H1 (cell line): ENCODE data around the gene GNLY. TPM values are rescaled to one million over a fixed set of nuclear protein-coding genes. Genes with fewer than 3 reads are reported as not detected.

Experiments used
- CTCF ChIA-PET: fragments of 300-600 bp; sonication (Branson Sonifier 250); formaldehyde crosslinking; loops from one replicate; lab custom pipeline; 2021; ENCODE audit not compliant: partially characterized antibody; lab: Charles Lee
- POLR2A ChIA-PET: fragments of 300-600 bp; sonication (Branson Sonifier 250); formaldehyde crosslinking; loops from one replicate; lab custom pipeline; 2021; ENCODE audit warnings: inconsistent platforms; ENCODE audit not compliant: partially characterized antibody; lab: Charles Lee
- DNase-seq, 2 experiments: peaks; one replicate each; pipeline versions ENCODE4 v3.0.0 to v3.0.0-alpha.2; 2010 to 2022; ENCODE audit warnings: low spot score in 2 of 2, low read depth in 1 of 2, mixed read lengths in 1 of 2
- FAIRE-seq: peaks from 2 replicates; lab custom pipeline; 2011; peaks lifted over from hg19 to GRCh38; lab: Jason Lieb, UNC
- H2AFZ ChIP-seq: 2 replicates; pipeline ENCODE4 v1.8.1; 2012; ENCODE audit warnings: low read length, inconsistent platforms
- H2AK5ac ChIP-seq: 2 replicates; pipeline ENCODE4 v1.6.1; 2013; ENCODE audit warnings: low read depth, low read length
- H2BK120ac ChIP-seq: replicated peaks from 2 replicates; pipeline ENCODE3; 2013; ENCODE audit warnings: low read depth, low read length, inconsistent platforms
- H2BK12ac ChIP-seq: 2 replicates; pipeline ENCODE4 v1.6.1; 2013; ENCODE audit warnings: low read depth, low read length
- H2BK15ac ChIP-seq: 2 replicates; pipeline ENCODE4 v1.6.1; 2013; ENCODE audit warnings: low read length
- H2BK20ac ChIP-seq: 2 replicates; pipeline ENCODE4 v1.6.1; 2013; ENCODE audit warnings: low read length
- H2BK5ac ChIP-seq: 2 replicates; pipeline ENCODE4 v1.6.1; 2013; ENCODE audit warnings: low read depth, low read length
- H3K14ac ChIP-seq: 2 replicates; pipeline ENCODE4 v1.6.1; 2013; ENCODE audit warnings: inconsistent platforms; ENCODE audit not compliant: insufficient read length
- H3K18ac ChIP-seq: 2 replicates; pipeline ENCODE4 v1.6.1; 2013; ENCODE audit warnings: low read length; ENCODE audit errors: extremely low read depth
- H3K23ac ChIP-seq: 2 replicates; pipeline ENCODE4 v1.6.1; 2013; ENCODE audit warnings: inconsistent platforms; ENCODE audit not compliant: insufficient read length
- H3K23me2 ChIP-seq: 2 replicates; pipeline ENCODE4 v1.6.1; 2013; ENCODE audit warnings: low read depth, low read length
- H3K27ac ChIP-seq: 2 replicates; pipeline ENCODE4 v1.6.1; 2011; ENCODE audit warnings: low read depth, low read length, inconsistent platforms
- H3K27me3 ChIP-seq, 4 experiments: replicated peaks in 1 of 4; 1 replicate in 1 of 4; 2 replicates in 3 of 4; pipeline versions ENCODE4 v1.6.1 to v1.8.1; 2011 to 2013; ENCODE audit warnings: low read length in 3 of 4, mild to moderate bottlenecking in 3 of 4, inconsistent platforms in 2 of 4, mixed read lengths in 2 of 4, moderate library complexity in 1 of 4; ENCODE audit not compliant: control insufficient read depth in 3 of 4, insufficient read depth in 3 of 4; ENCODE audit errors: extremely low read depth in 1 of 4
- H3K36me3 ChIP-seq, 4 experiments: 2 replicates each; pipeline versions ENCODE4 v1.6.1 to v1.8.1; 2011 to 2013; ENCODE audit warnings: mild to moderate bottlenecking in 4 of 4, low read length in 3 of 4, moderate library complexity in 2 of 4, control low read depth in 1 of 4, inconsistent platforms in 1 of 4; ENCODE audit not compliant: insufficient read depth in 4 of 4, control insufficient read depth in 2 of 4
- H3K4ac ChIP-seq: replicated peaks from 2 replicates; pipeline ENCODE3; 2013; ENCODE audit warnings: low read length, low read depth, mixed read lengths, inconsistent platforms; ENCODE audit not compliant: insufficient read length
- H3K4me1 ChIP-seq, 4 experiments: replicated peaks in 1 of 4; 1 replicate in 1 of 4; 2 replicates in 3 of 4; pipeline versions ENCODE4 v1.6.1 to v1.8.1; 2011 to 2013; ENCODE audit warnings: low read length in 3 of 4, inconsistent platforms in 2 of 4, mixed read lengths in 1 of 4; ENCODE audit not compliant: insufficient read depth in 4 of 4, control insufficient read depth in 3 of 4
- H3K4me2 ChIP-seq, 2 experiments: 2 replicates each; pipeline versions ENCODE4 v1.6.1 to v1.8.1; 2011 to 2013; ENCODE audit warnings: low read depth in 2 of 2, low read length in 2 of 2, control low read depth in 1 of 2, inconsistent platforms in 1 of 2, mild to moderate bottlenecking in 1 of 2; ENCODE audit not compliant: insufficient read depth in 1 of 2
- H3K4me3 ChIP-seq, 4 experiments: fragments of 200-600, 300-600 bp in 1 of 4; sonication (generic), shearing (Covaris generic), sonication (Bioruptor Twin) in 1 of 4; 2 replicates each; pipeline versions ENCODE4 v1.5.1 to v1.8.1; 2011 to 2016; ENCODE audit warnings: low read length in 4 of 4, low read depth in 3 of 4, control low read depth in 2 of 4, inconsistent platforms in 2 of 4, mild to moderate bottlenecking in 2 of 4, mixed read lengths in 1 of 4, moderate library complexity in 1 of 4; ENCODE audit not compliant: insufficient read depth in 2 of 4; ENCODE audit errors: extremely low read depth in 1 of 4
- H3K56ac ChIP-seq: replicated peaks from 2 replicates; pipeline ENCODE3; 2013; ENCODE audit warnings: low read depth, mild to moderate bottlenecking, mixed read lengths, low read length, inconsistent platforms; ENCODE audit not compliant: insufficient read length
- H3K79me1 ChIP-seq: 2 replicates; pipeline ENCODE4 v1.6.1; 2013; ENCODE audit warnings: low read depth, low read length, control low read depth
- H3K79me2 ChIP-seq, 2 experiments: 2 replicates each; pipeline versions ENCODE4 v1.6.1 to v1.8.1; 2012 to 2013; ENCODE audit warnings: low read length in 2 of 2, mild to moderate bottlenecking in 2 of 2, inconsistent platforms in 1 of 2; ENCODE audit not compliant: insufficient read depth in 2 of 2, control insufficient read depth in 1 of 2
- H3K9ac ChIP-seq, 4 experiments: replicated peaks in 1 of 4; 1 replicate in 1 of 4; 2 replicates in 3 of 4; pipeline versions ENCODE4 v1.6.1 to v1.8.1; 2011 to 2013; ENCODE audit warnings: low read depth in 3 of 4, low read length in 3 of 4, control low read depth in 2 of 4, mild to moderate bottlenecking in 2 of 4, moderate library complexity in 2 of 4, inconsistent platforms in 1 of 4; ENCODE audit errors: extremely low read depth in 1 of 4
- H3K9me3 ChIP-seq, 2 experiments: 2 replicates each; pipeline versions ENCODE4 v1.6.1 to v1.8.1; 2012 to 2013; ENCODE audit warnings: mild to moderate bottlenecking in 2 of 2, moderate library complexity in 2 of 2, control low read depth in 1 of 2, inconsistent platforms in 1 of 2, low read depth in 1 of 2, low read length in 1 of 2, mixed read lengths in 1 of 2; ENCODE audit not compliant: insufficient read depth in 2 of 2
- H4K20me1 ChIP-seq, 2 experiments: replicated peaks in 1 of 2; 2 replicates each; pipeline versions ENCODE3 to v1.8.1; 2011 to 2013; ENCODE audit warnings: inconsistent platforms in 2 of 2, low read length in 2 of 2, mild to moderate bottlenecking in 1 of 2; ENCODE audit not compliant: insufficient read depth in 2 of 2, control insufficient read depth in 1 of 2
- H4K5ac ChIP-seq: 2 replicates; pipeline ENCODE4 v1.6.1; 2013; ENCODE audit warnings: low read length, low read depth, mixed read lengths, inconsistent platforms; ENCODE audit not compliant: insufficient read length
- H4K8ac ChIP-seq: 2 replicates; pipeline ENCODE4 v1.8.0; 2013; ENCODE audit warnings: mild to moderate bottlenecking, moderate library complexity, low read length, inconsistent platforms; ENCODE audit not compliant: insufficient read depth; ENCODE audit errors: extremely low read depth
- H4K91ac ChIP-seq: replicated peaks from 2 replicates; pipeline ENCODE3; 2013; ENCODE audit warnings: low read length, mixed read lengths, inconsistent platforms; ENCODE audit not compliant: insufficient read length
- RAD21 ChIP-seq, 2 experiments: IDR thresholded peaks in 1 of 2; conservative IDR thresholded peaks in 1 of 2; 2 replicates each; pipeline ENCODE4 v1.6.1; 2011; ENCODE audit warnings: low read depth in 2 of 2, low read length in 2 of 2, improper control_type of control experiment in 1 of 2, inconsistent platforms in 1 of 2, mild to moderate bottlenecking in 1 of 2, moderate library complexity in 1 of 2
- TAF7 ChIP-seq: optimal IDR thresholded peaks from 2 replicates; pipeline ENCODE3; 2011; ENCODE audit warnings: low read depth, mild to moderate bottlenecking, inconsistent platforms, low read length, moderate library complexity, borderline replicate concordance
- WGBS, 2 experiments: shearing (Covaris generic) in 1 of 2; methylation state at CpG; one replicate each; pipeline versions ENCODE4 v1.1.6 to v1.1.7; 2013 to 2015; ENCODE audit warnings: low lambda C conversion rate in 2 of 2, mixed read lengths in 2 of 2, inconsistent platforms in 1 of 2, low coverage in 1 of 2, missing lambda C conversion rate in 1 of 2; ENCODE audit not compliant: insufficient replicate concordance in 2 of 2, insufficient coverage in 1 of 2, insufficient read length in 1 of 2; ENCODE audit errors: extremely low coverage in 1 of 2, missing lambda C conversion rate in 1 of 2; 5-methylcytosine and 5-hydroxymethylcytosine counted together
- polyA plus RNA-seq, 7 experiments: library from polyadenylated mRNA; depleted of rRNA in 3 of 7; stranded (reverse) in 5 of 7; unstranded in 2 of 7; fragments of >200 nt in 5 of 7; fragments of 200-250 nt in 2 of 7; gene quantifications; 1 replicate in 5 of 7; 2 replicates in 1 of 7; 4 replicates in 1 of 7; pipeline versions ENCODE4 v1.2.1 to v1.2.3, GENCODE V29; 2011 to 2013; ENCODE audit warnings: missing spikeins in 2 of 7, mixed read lengths in 2 of 7
- total RNA-seq: library from RNA; stranded (reverse); fragmentation: NEBNext Ultra II Directional; extraction: Animal tissue kit (Norgen Biotek cat#: 25700); gene quantifications from 2 replicates; pipeline ENCODE4 v1.2.1, GENCODE V29; 2021

GNLY gene
- total and polyA plus RNA-seq, 2 of the 8 experiments (the other 6 are each of a cell fraction or from before 2014, with no cell fraction given): 0.03 TPM; not detected in 1

GRCh38 chr2:85718009-85718391, 23.8 kb downstream of the GNLY start:
- Histone ChIP-seq H2BK12ac (no peak overlapping the region), H4K5ac (no peak overlapping the region), H2BK20ac (no peak overlapping the region), H2AK5ac (no peak overlapping the region), H2BK15ac (no peak overlapping the region), H3K4me3 (no peak overlapping the region), H3K18ac (no peak overlapping the region), H4K91ac (no peak overlapping the region), H3K27ac (no peak overlapping the region), H3K4me1 (no peaks in the 10 kb centered on the region), H3K36me3 (no peaks in the 10 kb centered on the region), H2BK120ac (no peak overlapping the region), H3K4me2 (no peak overlapping the region), H4K8ac (no peak overlapping the region), H3K79me2 (no peaks in the 10 kb centered on the region), H3K23ac (no peak overlapping the region), H4K20me1 (no peaks in the 10 kb centered on the region), H3K4ac (no peak overlapping the region), H2BK5ac (no peak overlapping the region), H3K56ac (no peak overlapping the region), H3K79me1 (no peaks in the 10 kb centered on the region), H3K27me3 (no peaks in the 10 kb centered on the region; a peak in 1 of 7 replicates), H3K23me2 (no peaks in the 10 kb centered on the region), H2AFZ (no peak overlapping the region), H3K14ac (no peak overlapping the region), H3K9me3 (no peaks in the 10 kb centered on the region), H3K9ac (no peak overlapping the region)
- no peak for TF ChIP-seq TAF7
- TF ChIP-seq RAD21 (IDR thresholded peaks at IDR 0.05 in 1 of 2, conservative IDR thresholded peaks at IDR 0.05 in 1 of 2; ENCODE audit: low read depth in 2 of 2, low read length in 2 of 2): peak in 1 of 2 experiments; percentile 23; a peak in 2 of 4 replicates
- no peak for DNase-seq
- 83% methylated on average over 7 of the region's 7 CpGs; no CpG with 5 or more reads in 1 of the 2 experiments for WGBS, 2 experiments
- CTCF ChIA-PET: interaction anchor here (1.0 to 6.0 kb wide), 4 partner anchors 10 to 318 kb away, joined by 3 to 61 read pairs (median 3); no protein-coding TSS in a partner anchor
- FAIRE-seq: no peak
- POLR2A ChIA-PET: no interaction called here
